Osteoblast (primary cell): ENCODE measurements around the gene OR4L1. TPM values are rescaled to one million over a fixed set of nuclear protein-coding genes. Genes with fewer than 3 reads are reported as not detected.

Experiments used
- DNase-seq: peaks from one replicate; pipeline ENCODE4 v3.0.0; 2011; ENCODE audit warnings: low spot score, mixed read lengths; ENCODE audit not compliant: insufficient read length; ENCODE audit errors: missing footprints
- H2AFZ ChIP-seq: 2 replicates; pipeline ENCODE4 v1.6.0; 2011; ENCODE audit warnings: mild to moderate bottlenecking, low read length
- H3K27ac ChIP-seq: 2 replicates; pipeline ENCODE4 v1.5.1; 2011; ENCODE audit warnings: mild to moderate bottlenecking, low read depth, low read length, moderate library complexity
- H3K27me3 ChIP-seq: 2 replicates; pipeline ENCODE4 v1.6.0; 2012; ENCODE audit warnings: mild to moderate bottlenecking, control low read depth, inconsistent platforms, low read length, moderate library complexity; ENCODE audit not compliant: insufficient read depth
- H3K36me3 ChIP-seq: 2 replicates; pipeline ENCODE4 v1.5.1; 2011; ENCODE audit warnings: mild to moderate bottlenecking, low read length, control low read depth, moderate library complexity; ENCODE audit not compliant: insufficient read depth
- H3K4me1 ChIP-seq: 2 replicates; pipeline ENCODE4 v1.5.1; 2011; ENCODE audit warnings: mild to moderate bottlenecking, low read length, control low read depth, moderate library complexity; ENCODE audit not compliant: insufficient read depth
- H3K4me2 ChIP-seq: 2 replicates; pipeline ENCODE4 v1.6.0; 2011; ENCODE audit warnings: mild to moderate bottlenecking, low read length; ENCODE audit not compliant: insufficient read depth
- H3K4me3 ChIP-seq: fragments of 200-600 bp; sonication (generic); 3 replicates; pipeline ENCODE4 v1.5.1; 2012; ENCODE audit warnings: mild to moderate bottlenecking, low read length, inconsistent platforms; ENCODE audit not compliant: insufficient read depth
- H3K79me2 ChIP-seq: 2 replicates; pipeline ENCODE4 v1.6.0; 2012; ENCODE audit warnings: mild to moderate bottlenecking, low read length, control low read depth, inconsistent platforms; ENCODE audit not compliant: insufficient read depth
- H3K9me3 ChIP-seq: 2 replicates; pipeline ENCODE4 v1.5.1; 2011; ENCODE audit warnings: low read depth, low read length, control low read depth
- H4K20me1 ChIP-seq: 2 replicates; pipeline ENCODE4 v1.6.0; 2012; ENCODE audit warnings: mild to moderate bottlenecking, low read length, control low read depth; ENCODE audit not compliant: insufficient read depth
- total RNA-seq: library from RNA; depleted of rRNA; stranded (reverse); fragments of >200 nt; gene quantifications from 2 replicates; pipeline ENCODE4 v1.2.3, GENCODE V29; 2012
- TF ChIP-seq, protein P1 (sequence below): IDR thresholded peaks from 2 replicates; pipeline ENCODE4 v1.5.1; 2011; ENCODE audit warnings: mild to moderate bottlenecking, low read depth, low read length, moderate library complexity; ENCODE audit errors: extremely low read depth

The OR4L1 gene, protein sequence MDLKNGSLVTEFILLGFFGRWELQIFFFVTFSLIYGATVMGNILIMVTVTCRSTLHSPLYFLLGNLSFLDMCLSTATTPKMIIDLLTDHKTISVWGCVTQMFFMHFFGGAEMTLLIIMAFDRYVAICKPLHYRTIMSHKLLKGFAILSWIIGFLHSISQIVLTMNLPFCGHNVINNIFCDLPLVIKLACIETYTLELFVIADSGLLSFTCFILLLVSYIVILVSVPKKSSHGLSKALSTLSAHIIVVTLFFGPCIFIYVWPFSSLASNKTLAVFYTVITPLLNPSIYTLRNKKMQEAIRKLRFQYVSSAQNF
- total RNA-seq, result not detected in 2 replicates

DNA sequence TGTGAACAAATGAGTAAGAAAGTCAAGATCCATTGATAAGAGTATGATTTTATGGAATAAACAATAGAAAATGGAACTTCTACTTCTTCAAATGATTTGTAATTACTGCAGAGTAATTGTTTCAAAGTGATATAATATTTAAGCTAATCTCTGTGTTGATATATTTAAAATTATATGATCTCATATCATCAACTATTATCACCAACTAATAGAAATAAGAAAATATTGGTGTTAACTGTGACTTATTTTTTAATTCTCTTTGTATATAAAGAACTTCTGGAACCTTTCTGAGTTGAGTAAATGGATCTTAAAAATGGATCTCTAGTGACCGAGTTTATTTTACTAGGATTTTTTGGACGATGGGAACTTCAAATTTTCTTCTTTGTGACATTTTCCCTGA, at the start of gene OR4L1:
OR4L1 (plus strand) TSS at position 301 of the 400 bp plus-strand sequence; CDS start at position 301, 0 bp downstream.
- no peak within 1 kb of the TSS for H3K4me2 ChIP-seq
- DNase-seq, result no peak
- no peak within 1 kb of the TSS for H3K4me3 ChIP-seq
- H3K36me3 ChIP-seq, result no peaks in the 10 kb centered on the region
- H3K27ac ChIP-seq, result no peak within 1 kb of the TSS
- no peaks in the 10 kb centered on the region for H3K79me2 ChIP-seq
- no peaks in the 10 kb centered on the region for H3K9me3 ChIP-seq
- H3K27me3 ChIP-seq, result no peaks in the 10 kb centered on the region
- no peaks in the 10 kb centered on the region for H4K20me1 ChIP-seq
- no peak within 1 kb of the TSS for H2AFZ ChIP-seq
- TF ChIP-seq, protein P1, sequence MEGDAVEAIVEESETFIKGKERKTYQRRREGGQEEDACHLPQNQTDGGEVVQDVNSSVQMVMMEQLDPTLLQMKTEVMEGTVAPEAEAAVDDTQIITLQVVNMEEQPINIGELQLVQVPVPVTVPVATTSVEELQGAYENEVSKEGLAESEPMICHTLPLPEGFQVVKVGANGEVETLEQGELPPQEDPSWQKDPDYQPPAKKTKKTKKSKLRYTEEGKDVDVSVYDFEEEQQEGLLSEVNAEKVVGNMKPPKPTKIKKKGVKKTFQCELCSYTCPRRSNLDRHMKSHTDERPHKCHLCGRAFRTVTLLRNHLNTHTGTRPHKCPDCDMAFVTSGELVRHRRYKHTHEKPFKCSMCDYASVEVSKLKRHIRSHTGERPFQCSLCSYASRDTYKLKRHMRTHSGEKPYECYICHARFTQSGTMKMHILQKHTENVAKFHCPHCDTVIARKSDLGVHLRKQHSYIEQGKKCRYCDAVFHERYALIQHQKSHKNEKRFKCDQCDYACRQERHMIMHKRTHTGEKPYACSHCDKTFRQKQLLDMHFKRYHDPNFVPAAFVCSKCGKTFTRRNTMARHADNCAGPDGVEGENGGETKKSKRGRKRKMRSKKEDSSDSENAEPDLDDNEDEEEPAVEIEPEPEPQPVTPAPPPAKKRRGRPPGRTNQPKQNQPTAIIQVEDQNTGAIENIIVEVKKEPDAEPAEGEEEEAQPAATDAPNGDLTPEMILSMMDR, result no peak
- no peaks in the 10 kb centered on the region for H3K4me1 ChIP-seq

DNA sequence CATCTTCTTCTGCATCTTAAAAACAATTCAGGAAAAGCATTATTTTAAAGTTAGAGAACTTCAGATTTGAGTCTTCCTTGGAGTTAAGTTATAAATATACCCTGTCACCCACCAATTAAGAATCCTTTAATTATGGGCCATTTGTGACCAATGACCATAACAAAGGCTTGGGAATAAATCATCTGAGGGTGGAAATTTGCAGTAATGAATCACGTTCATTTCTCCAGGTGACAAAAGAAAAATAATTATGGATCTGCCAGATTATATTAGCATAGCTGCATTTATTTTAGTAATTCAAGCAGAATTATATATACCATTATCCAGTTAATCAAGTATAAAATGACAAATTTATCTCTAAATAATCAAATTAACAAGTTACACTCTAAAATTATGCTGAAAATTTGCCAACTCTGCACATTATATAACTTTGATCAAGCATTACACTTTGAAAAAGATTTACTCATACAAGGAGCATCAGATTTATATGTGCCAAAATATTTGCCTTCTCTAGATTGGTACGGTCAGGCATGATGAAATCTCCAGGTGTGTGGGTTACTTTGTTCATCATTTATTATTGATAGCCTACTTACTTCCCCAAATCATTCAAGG, 40.5 kb upstream of the OR4L1 start, which contains the start of gene OR4K14:
OR4K14 (minus strand) TSS at position 51 of the 609 bp plus-strand sequence. CDS start 4,114 bp downstream, outside the sequence.
- Histone ChIP-seq H3K27me3 (no peaks in the 10 kb centered on the region), H3K79me2 (no peaks in the 10 kb centered on the region), H3K9me3 (peaks cover under 1% of the 10 kb centered on the region), H3K4me1 (no peaks in the 10 kb centered on the region), H3K4me2 (no peak within 1 kb of the TSS), H3K4me3 (no peak within 1 kb of the TSS), H2AFZ (no peak within 1 kb of the TSS), H3K36me3 (no peaks in the 10 kb centered on the region), H4K20me1 (no peaks in the 10 kb centered on the region), H3K27ac (no peak within 1 kb of the TSS)
- DNase-seq, result no peak
- TF ChIP-seq, protein P1, result no peak

DNA sequence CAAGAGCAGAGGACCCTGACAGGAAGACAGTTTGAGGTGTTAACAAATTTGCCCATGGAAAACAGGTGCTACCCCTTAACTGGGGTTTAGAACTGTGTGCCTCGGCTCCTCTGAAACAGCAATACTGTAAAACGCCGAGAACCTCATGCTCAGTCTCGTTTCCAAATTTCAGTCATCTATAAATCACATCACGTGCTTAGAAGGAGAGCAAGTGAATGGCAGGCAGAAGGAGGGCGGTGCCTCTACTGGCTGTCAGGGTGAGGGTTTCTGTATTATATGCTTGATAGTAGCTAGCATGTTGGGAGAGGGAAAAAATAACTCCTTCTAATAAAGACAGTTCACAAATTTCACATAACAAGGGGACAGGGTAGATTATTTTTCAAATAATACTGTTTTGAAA, 28.8 kb upstream of the OR4L1 start:
- Histone ChIP-seq H3K9me3 (peaks cover 2% of the 10 kb centered on the region), H3K4me2 (no peak overlapping the region), H4K20me1 (no peaks in the 10 kb centered on the region), H3K79me2 (no peaks in the 10 kb centered on the region), H3K27ac (no peak overlapping the region), H2AFZ (no peak overlapping the region), H3K27me3 (no peaks in the 10 kb centered on the region), H3K4me3 (no peak overlapping the region), H3K4me1 (no peaks in the 10 kb centered on the region), H3K36me3 (no peaks in the 10 kb centered on the region)
- TF ChIP-seq, protein P1, result no peak
- DNase-seq, result no peak

DNA sequence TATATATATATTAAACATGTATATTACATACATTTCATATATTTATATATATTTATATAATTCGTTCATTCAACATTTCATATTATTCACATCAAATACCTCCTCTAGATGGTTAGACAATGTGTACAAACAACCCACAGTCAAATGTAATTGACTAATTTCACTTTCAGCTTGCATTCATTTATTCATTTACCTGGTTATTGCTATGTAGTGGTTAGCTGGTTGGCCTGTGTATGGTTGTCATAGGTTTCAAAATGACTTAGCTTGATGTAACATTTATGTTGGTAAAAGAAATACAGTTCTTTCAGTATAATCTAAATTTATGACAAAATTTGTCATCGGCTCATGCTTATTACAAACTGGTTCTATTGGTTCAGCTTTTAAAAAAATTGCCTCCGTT, 24.4 kb upstream of the OR4L1 start:
- no peaks in the 10 kb centered on the region for H4K20me1 ChIP-seq
- no peak overlapping the region for H3K4me2 ChIP-seq
- H2AFZ ChIP-seq, result no peak overlapping the region
- no peaks in the 10 kb centered on the region for H3K79me2 ChIP-seq
- H3K4me3 ChIP-seq, result no peak overlapping the region
- no peaks in the 10 kb centered on the region for H3K27me3 ChIP-seq
- H3K9me3 ChIP-seq, result peaks cover 2% of the 10 kb centered on the region
- no peak overlapping the region for H3K27ac ChIP-seq
- DNase-seq, result no peak
- no peaks in the 10 kb centered on the region for H3K36me3 ChIP-seq
- TF ChIP-seq, protein P1, result no peak
- H3K4me1 ChIP-seq, result no peaks in the 10 kb centered on the region
